IPS-18c (cell line): ENCODE measurements around the gene RAX2.
"Not testable (repeated sequence)": the region's sequence is repeated elsewhere in the genome, so short reads cannot be mapped to it uniquely, and the experiment has no call there.

ENCODE experiments used
- H3K4me3 ChIP-seq: 2 replicates; pipeline ENCODE4 v1.7.0; 2013; ENCODE audit warnings: low read depth, mild to moderate bottlenecking, low read length, moderate library complexity; ENCODE audit not compliant: insufficient read depth
- H3K9me3 ChIP-seq: one replicate; pipeline ENCODE4 v1.6.1; 2013; ENCODE audit warnings: mild to moderate bottlenecking, low read length, moderate library complexity; ENCODE audit not compliant: control insufficient read depth, insufficient read depth

Gene RAX2

GRCh38 chr19:3769494-3769893 lies 2.5 kb downstream of the RAX2 start:
- Histone ChIP-seq H3K4me3 (no peak overlapping the region), H3K9me3 (no peaks in the 10 kb centered on the region)

- Histone ChIP-seq H3K4me3 (no peak overlapping the region), H3K9me3 (no peaks in the 10 kb centered on the region)
These were observed 3.3 kb downstream of the RAX2 start for GRCh38 chr19:3768748-3769099.

GRCh38 chr19:3768015-3768747 lies 3.8 kb downstream of the RAX2 start:
- no peak overlapping the region for H3K4me3 ChIP-seq

GRCh38 chr19:3767050-3767449 lies 5.0 kb downstream of the RAX2 start:
- no peaks in the 10 kb centered on the region for H3K9me3 ChIP-seq
- H3K4me3 ChIP-seq, result no peak overlapping the region

More at GRCh38 chr19:3768015-3768747, 3.8 kb downstream of the RAX2 start:
- no peaks in the 10 kb centered on the region for H3K9me3 ChIP-seq

- H3K4me3 ChIP-seq, result no peak overlapping the region
- H3K9me3 ChIP-seq, result no peaks in the 10 kb centered on the region
These were observed 5.5 kb downstream of the RAX2 start for GRCh38 chr19:3766520-3766919.

GRCh38 chr19:3765757-3766156 lies 6.3 kb downstream of the RAX2 start:
- H3K4me3 ChIP-seq, H3K9me3 ChIP-seq: not testable (repeated sequence)

GRCh38 chr19:3765121-3765520 lies 6.9 kb downstream of the RAX2 start:
- Histone ChIP-seq H3K4me3 (no peak overlapping the region), H3K9me3 (no peaks in the 10 kb centered on the region)

GRCh38 chr19:3762501-3763459 lies 9.2 kb downstream of the RAX2 start, which contains the start of gene MRPL54:
Gene MRPL54, plus strand, starts transcription at chr19:3762682. Its CDS starts 19 bp downstream, at chr19:3762701.
- Histone ChIP-seq H3K4me3 (peak within 1 kb of the TSS; percentile 75), H3K9me3 (no peaks in the 10 kb centered on the region)

GRCh38 chr19:3762130-3762473 lies 9.9 kb downstream of the RAX2 start:
- Histone ChIP-seq H3K9me3 (no peaks in the 10 kb centered on the region), H3K4me3 (no peak overlapping the region)

- H3K4me3 ChIP-seq, result peak within 1 kb of the TSS; percentile 75
These were observed 10.5 kb downstream of the RAX2 start, which contains the start of gene APBA3 for GRCh38 chr19:3761382-3762129. Gene APBA3, minus strand, starts transcription at chr19:3761692. Its CDS starts 1,428 bp downstream, at chr19:3760264.

GRCh38 chr19:3760871-3761361 lies 11.1 kb downstream of the RAX2 start:
- H3K4me3 ChIP-seq, result peak overlapping the region; percentile 60
- H3K9me3 ChIP-seq, result no peaks in the 10 kb centered on the region

More at GRCh38 chr19:3761382-3762129, 10.5 kb downstream of the RAX2 start, which contains the start of gene APBA3:
- no peaks in the 10 kb centered on the region for H3K9me3 ChIP-seq

GRCh38 chr19:3759482-3760254 lies 12.4 kb downstream of the RAX2 start:
- Histone ChIP-seq H3K9me3 (no peaks in the 10 kb centered on the region), H3K4me3 (no peak overlapping the region)

- not testable (repeated sequence) for H3K9me3 ChIP-seq, H3K4me3 ChIP-seq
These were observed 13.7 kb downstream of the RAX2 start for GRCh38 chr19:3758297-3758696.

GRCh38 chr19:3757705-3758104 lies 14.3 kb downstream of the RAX2 start:
- H3K4me3 ChIP-seq, H3K9me3 ChIP-seq: not testable (repeated sequence)

GRCh38 chr19:3753631-3754410 lies 18.2 kb downstream of the RAX2 start:
- no peak overlapping the region for H3K4me3 ChIP-seq
- no peaks in the 10 kb centered on the region for H3K9me3 ChIP-seq

- no peak overlapping the region for H3K4me3 ChIP-seq
These were observed 19.5 kb downstream of the RAX2 start for GRCh38 chr19:3752492-3752891.

More at GRCh38 chr19:3752492-3752891, 19.5 kb downstream of the RAX2 start:
- no peaks in the 10 kb centered on the region for H3K9me3 ChIP-seq
